Activated CD4-positive, alpha-beta T cell treated with anti-CD3 and anti-CD28 coated beads, Interleukin-2, amount 50 U/mL, for 4 hours (primary cell): ENCODE results near the gene C14orf132.

Experiments used
- DNase-seq, 2 experiments: peaks; one replicate each; pipeline ENCODE4 v3.0.0-alpha.2; 2020

C14orf132 gene

GRCh38 chr14:96040828-96041371, 1.7 kb downstream of the C14orf132 start:
- DNase-seq, result no peak

GRCh38 chr14:96042248-96042930, 3.2 kb downstream of the C14orf132 start:
- no peak for DNase-seq

GRCh38 chr14:96046630-96047029, 7.5 kb downstream of the C14orf132 start:
- DNase-seq, result no peak

GRCh38 chr14:96047101-96047500, 7.9 kb downstream of the C14orf132 start:
- no peak for DNase-seq

- no peak for DNase-seq
Measured at GRCh38 chr14:96049932-96050331, 10.8 kb downstream of the C14orf132 start.

- no peak for DNase-seq
Measured at GRCh38 chr14:96050482-96050881, 11.3 kb downstream of the C14orf132 start.

GRCh38 chr14:96051231-96051630, 12.1 kb downstream of the C14orf132 start:
- no peak for DNase-seq

GRCh38 chr14:96051642-96052540, 12.7 kb downstream of the C14orf132 start:
- no peak for DNase-seq

- DNase-seq, result no peak
Measured at GRCh38 chr14:96052541-96053247, 13.5 kb downstream of the C14orf132 start.

GRCh38 chr14:96053248-96053599, 14.1 kb downstream of the C14orf132 start:
- DNase-seq, result no peak

- DNase-seq, result no peak
Measured at GRCh38 chr14:96053600-96054381, 14.6 kb downstream of the C14orf132 start.

GRCh38 chr14:96054661-96055060, 15.5 kb downstream of the C14orf132 start:
- no peak for DNase-seq

GRCh38 chr14:96055065-96055752, 16.0 kb downstream of the C14orf132 start:
- no peak for DNase-seq

GRCh38 chr14:96055753-96056508, 16.8 kb downstream of the C14orf132 start:
- DNase-seq, result no peak

GRCh38 chr14:96056509-96057422, 17.6 kb downstream of the C14orf132 start:
- DNase-seq, result no peak

GRCh38 chr14:96057738-96058137, 18.6 kb downstream of the C14orf132 start:
- no peak for DNase-seq

- DNase-seq, result no peak
Measured at GRCh38 chr14:96058576-96059200, 19.5 kb downstream of the C14orf132 start.

GRCh38 chr14:96059519-96060135, 20.5 kb downstream of the C14orf132 start:
- no peak for DNase-seq
